Pancreas (tissue), 10 donors: ENCODE measurements around the gene TUBB2A. TPM values are rescaled to one million over a fixed set of nuclear protein-coding genes. Genes with fewer than 3 reads are reported as not detected.
"Not testable (repeated sequence)": the region's sequence is repeated elsewhere in the genome, so short reads cannot be mapped to it uniquely, and the experiment has no call there.

Experiments used
- ATAC-seq, 4 donors: fragments of 200-7000 bp; cut with Tn5 transposase; one replicate each; pipeline versions ENCODE4 v1.8.0 to v1.9.1; 2020; ENCODE audit warnings: mild to moderate bottlenecking in 4 of 4, moderate library complexity in 4 of 4
- DNase-seq, 6 donors: peaks; one replicate each; pipeline ENCODE4 v3.0.0-alpha.2; 2020
- FAIRE-seq: peaks from 2 replicates; lab custom pipeline; 2012; peaks lifted over from hg19 to GRCh38; lab: Jason Lieb, UNC
- H3K27ac ChIP-seq, 4 donors: fragments of 200-600 bp; sonication (generic); 1 replicate in 3 of 4; 2 replicates in 1 of 4; pipeline versions ENCODE4 v1.5.0 to v1.8.0; 2020
- H3K27me3 ChIP-seq, 4 donors: fragments of 200-600 bp; one replicate each; pipeline ENCODE4 v1.8.0; 2021
- H3K36me3 ChIP-seq, 3 donors: fragments of 200-600 bp; sonication (generic) in 1 of 3; one replicate each; pipeline versions ENCODE4 v1.5.0 to v1.8.0; 2020 to 2021
- H3K4me1 ChIP-seq, 3 donors: fragments of 200-600 bp; one replicate each; pipeline ENCODE4 v1.8.0; 2021
- H3K4me3 ChIP-seq, 4 donors: fragments of 200-600 bp; sonication (generic) in 2 of 4; one replicate each; pipeline versions ENCODE4 v1.5.0 to v1.8.0; 2020 to 2021
- H3K9me3 ChIP-seq, 4 donors: fragments of 200-600 bp; one replicate each; pipeline ENCODE4 v1.8.0; 2021
- CTCF ChIP-seq, 4 donors: fragments of 200-600 bp; sonication (generic) in 3 of 4; IDR thresholded peaks; one replicate each; pipeline versions ENCODE4 v1.5.0 to v1.8.0; 2021; ENCODE audit warnings: antibody characterized with exemption in 4 of 4
- WGBS, 2 donors: extraction: QIAGEN DNeasy Blood & Tissue Kit; methylation state at CpG; one replicate each; pipeline ENCODE4 v1.1.7; 2013; 5-methylcytosine and 5-hydroxymethylcytosine counted together
- intact Hi-C, 3 donors: fragments of 100-400 bp; cut with DNase I; formaldehyde crosslinking; loops; one replicate each; pipeline versions ENCODE4 v1.11.1 to v1.14.2; 2022
- polyA plus RNA-seq, 2 donors: library from polyadenylated mRNA; stranded (reverse); fragments of 200-250 nt; gene quantifications; one replicate each; pipeline ENCODE4 v1.2.3, GENCODE V29; 2013
- total RNA-seq, 6 donors: library from RNA; stranded (reverse); fragmentation: NEBNext Ultra II Directional in 4 of 6; extraction: Animal tissue kit (Norgen Biotek cat#: 25700) in 4 of 6; gene quantifications; one replicate each; pipeline versions ENCODE4 v1.2.1 to v1.2.4, GENCODE V29; 2021 to 2023
- donor health status: healthy with polysubstance abuse.
- donor health status: DM: no; HTN: no; CAD: no; lungs with moderate emphysema.
- donor health status: DM: no; HTN: no; CAD: no.
- donor health status: control.
- donor health status: control.
- donor health status: Bipolar disorder and iron deficiency.
- donor health status: DM: yes; HTN: yes; CAD: no.
- donor health status: DM: no; HTN: no; CAD: no.
- donor health status: DM: no; HTN: no; CAD: no.
- donor health status: DM: yes; HTN: yes; CAD: no.

The TUBB2A gene
- total and polyA plus RNA-seq, 8 donors = 16.3 to 55.9 (median 20.8) TPM

- FAIRE-seq = no peak
- Histone ChIP-seq H3K4me1 (no peaks in the 10 kb centered on the region), H3K4me3 (no peak overlapping the region), H3K36me3 (no peaks in the 10 kb centered on the region), H3K27ac (no peak overlapping the region), H3K27me3 (no peaks in the 10 kb centered on the region), H3K9me3 (no peaks in the 10 kb centered on the region)
- WGBS, 2 donors = 91 to 92% methylated on average over 3 of the region's 3 CpGs
- intact Hi-C loops = no loop called here
- no peak for ATAC-seq
- no peak for TF ChIP-seq CTCF (IDR thresholded peaks at IDR 0.05)
- no peak for DNase-seq
Observed at GRCh38 chr6:3186974-3187382, 29.6 kb upstream of the TUBB2A start.

- H3K36me3 ChIP-seq = no peaks in the 10 kb centered on the region
Observed at GRCh38 chr6:3183066-3183465, 25.7 kb upstream of the TUBB2A start.

GRCh38 chr6:3181105-3181504 is 23.8 kb upstream of the TUBB2A start:
- WGBS, 2 donors = 64 to 76% methylated on average over 2 of the region's 2 CpGs
- no peaks in the 10 kb centered on the region for H3K36me3 ChIP-seq
- no peaks in the 10 kb centered on the region for H3K4me1 ChIP-seq
- no peak for ATAC-seq
- DNase-seq = no peak
- H3K27me3 ChIP-seq = no peaks in the 10 kb centered on the region
- FAIRE-seq = no peak
- H3K9me3 ChIP-seq = no peaks in the 10 kb centered on the region
- no peak overlapping the region for H3K4me3 ChIP-seq
- TF ChIP-seq CTCF (IDR thresholded peaks at IDR 0.05) = no peak
- intact Hi-C loops = no loop called here
- H3K27ac ChIP-seq = no peak overlapping the region

More at GRCh38 chr6:3183066-3183465, 25.7 kb upstream of the TUBB2A start:
- Histone ChIP-seq H3K27me3 (no peaks in the 10 kb centered on the region), H3K4me1 (no peaks in the 10 kb centered on the region), H3K9me3 (no peaks in the 10 kb centered on the region), H3K4me3 (no peak overlapping the region), H3K27ac (no peak overlapping the region)
- DNase-seq = no peak
- TF ChIP-seq CTCF (IDR thresholded peaks at IDR 0.05) = no peak
- 75 to 82% methylated on average over 4 of the region's 4 CpGs for WGBS, 2 donors
- intact Hi-C loops = no loop called here
- ATAC-seq = no peak
- no peak for FAIRE-seq

- H3K4me3 ChIP-seq = peak overlapping the region in 1 of 4 donors; percentile 22
- H3K36me3 ChIP-seq, H3K27ac ChIP-seq, FAIRE-seq, H3K27me3 ChIP-seq, intact Hi-C loops, H3K9me3 ChIP-seq, H3K4me1 ChIP-seq: not testable (repeated sequence)
- peak in 1 of 6 donors; percentile 33 for DNase-seq
- peak; percentile 56 to 76 (median 70) for ATAC-seq
- WGBS, 2 donors = 22 to 51% methylated on average over 2 to 6 of the region's 8 CpGs
Observed at GRCh38 chr6:3179945-3180344, 22.6 kb upstream of the TUBB2A start.

GRCh38 chr6:3178666-3179065 is 21.3 kb upstream of the TUBB2A start:
- H3K4me1 ChIP-seq, DNase-seq, H3K4me3 ChIP-seq, H3K9me3 ChIP-seq, H3K36me3 ChIP-seq, FAIRE-seq, intact Hi-C loops, H3K27ac ChIP-seq, H3K27me3 ChIP-seq: not testable (repeated sequence)
- ATAC-seq = peak in 3 of 4 donors; percentile 37 to 65 (median 38)
- WGBS, 2 donors = 52 to 58% methylated on average over 8 of the region's 8 CpGs

GRCh38 chr6:3176562-3177355 is 19.4 kb upstream of the TUBB2A start:
- 89 to 92% methylated on average over 21 to 22 of the region's 22 CpGs for WGBS, 2 donors
- no peak for FAIRE-seq
- H3K36me3 ChIP-seq = no peaks in the 10 kb centered on the region
- TF ChIP-seq CTCF (IDR thresholded peaks at IDR 0.05) = no peak
- ATAC-seq = peak in 1 of 4 donors; percentile 44
- DNase-seq = no peak
- no peak overlapping the region for H3K4me3 ChIP-seq
- no peaks in the 10 kb centered on the region for H3K27me3 ChIP-seq
- intact Hi-C loops = no loop called here
- H3K9me3 ChIP-seq = no peaks in the 10 kb centered on the region
- no peak overlapping the region for H3K27ac ChIP-seq
- H3K4me1 ChIP-seq = no peaks in the 10 kb centered on the region
